ENCODE data around the gene TRIM47.

- no peak for TF ChIP-seq POLR2A (IDR thresholded peaks at IDR 0.05)
- no peak for TF ChIP-seq EP300 (IDR thresholded peaks at IDR 0.05)
- TF ChIP-seq CTCF (IDR thresholded peaks at IDR 0.05), result no peak
These were observed 49.6 kb downstream of the TRIM47 start for GRCh38 chr17:75828741-75829140.

All from tibial nerve (tissue), 4 donors.